ENCODE data around the gene IQCE.

The IQCE gene

DNA sequence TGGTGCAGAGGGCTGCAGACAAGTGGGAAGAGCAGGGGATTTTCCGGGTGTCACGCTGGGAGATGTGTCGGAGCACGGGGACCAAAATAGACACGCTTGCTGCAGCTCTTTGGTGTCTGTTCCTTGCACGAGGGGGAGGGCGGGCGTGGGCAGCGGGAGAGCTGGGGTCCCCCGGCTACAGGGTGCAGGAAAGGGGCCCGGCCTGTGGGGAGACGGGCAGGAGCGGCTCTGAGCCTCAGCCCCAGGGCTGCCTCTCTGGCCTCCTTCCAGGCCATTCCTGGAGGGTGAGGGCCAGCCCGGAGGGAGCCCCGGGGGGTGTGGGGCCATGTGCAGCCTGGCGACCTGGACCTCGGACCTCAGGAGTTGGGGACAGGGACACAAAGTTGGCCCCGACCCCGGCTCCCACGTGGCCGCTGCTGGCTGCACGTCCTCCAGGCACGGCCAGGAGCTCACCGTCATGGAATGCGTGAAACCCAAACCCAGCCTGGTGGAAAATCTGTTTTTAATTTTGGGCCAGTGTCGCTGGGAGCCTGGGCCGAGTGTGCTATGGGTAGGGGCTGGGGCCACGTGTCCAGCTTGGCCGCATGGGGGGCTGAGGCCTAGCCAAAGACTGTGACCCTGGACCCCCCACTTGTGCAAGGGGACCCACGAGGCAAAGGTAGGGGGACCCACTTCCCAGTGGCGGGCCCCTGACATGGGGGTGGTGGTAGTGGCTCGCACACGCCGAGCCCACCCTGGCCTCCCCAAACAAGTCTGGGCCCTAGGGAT lies 79.6 kb downstream of the IQCE start:
- TF ChIP-seq GLIS3 (CRISPR knock-in tag; IDR thresholded peaks at IDR 0.05) (no peak; the same call in 1 of the 2 replicates), TCF4 (CRISPR knock-in tag; IDR thresholded peaks at IDR 0.05; ENCODE audit: borderline replicate concordance) (peak; percentile 83), RARB (CRISPR knock-in tag; IDR thresholded peaks at IDR 0.05) (no peak), ZFP3 (CRISPR knock-in tag; IDR thresholded peaks at IDR 0.05) (0 out of 2 replicates have a peak, but pooled peaks have one; percentile 13), ZC3H10 (CRISPR knock-in tag; IDR thresholded peaks at IDR 0.05) (no peak), ZNF70 (CRISPR knock-in tag; IDR thresholded peaks at IDR 0.05) (0 out of 2 replicates have a peak, but pooled peaks have one; percentile 12)
- TF ChIP-seq, protein P1, sequence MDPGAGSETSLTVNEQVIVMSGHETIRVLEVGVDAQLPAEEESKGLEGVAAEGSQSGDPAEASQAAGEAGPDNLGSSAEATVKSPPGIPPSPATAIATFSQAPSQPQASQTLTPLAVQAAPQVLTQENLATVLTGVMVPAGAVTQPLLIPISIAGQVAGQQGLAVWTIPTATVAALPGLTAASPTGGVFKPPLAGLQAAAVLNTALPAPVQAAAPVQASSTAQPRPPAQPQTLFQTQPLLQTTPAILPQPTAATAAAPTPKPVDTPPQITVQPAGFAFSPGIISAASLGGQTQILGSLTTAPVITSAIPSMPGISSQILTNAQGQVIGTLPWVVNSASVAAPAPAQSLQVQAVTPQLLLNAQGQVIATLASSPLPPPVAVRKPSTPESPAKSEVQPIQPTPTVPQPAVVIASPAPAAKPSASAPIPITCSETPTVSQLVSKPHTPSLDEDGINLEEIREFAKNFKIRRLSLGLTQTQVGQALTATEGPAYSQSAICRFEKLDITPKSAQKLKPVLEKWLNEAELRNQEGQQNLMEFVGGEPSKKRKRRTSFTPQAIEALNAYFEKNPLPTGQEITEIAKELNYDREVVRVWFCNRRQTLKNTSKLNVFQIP (CRISPR knock-in tag; IDR thresholded peaks at IDR 0.05; ENCODE audit: borderline replicate concordance, low read depth), result no peak
- TF ChIP-seq, protein P2, sequence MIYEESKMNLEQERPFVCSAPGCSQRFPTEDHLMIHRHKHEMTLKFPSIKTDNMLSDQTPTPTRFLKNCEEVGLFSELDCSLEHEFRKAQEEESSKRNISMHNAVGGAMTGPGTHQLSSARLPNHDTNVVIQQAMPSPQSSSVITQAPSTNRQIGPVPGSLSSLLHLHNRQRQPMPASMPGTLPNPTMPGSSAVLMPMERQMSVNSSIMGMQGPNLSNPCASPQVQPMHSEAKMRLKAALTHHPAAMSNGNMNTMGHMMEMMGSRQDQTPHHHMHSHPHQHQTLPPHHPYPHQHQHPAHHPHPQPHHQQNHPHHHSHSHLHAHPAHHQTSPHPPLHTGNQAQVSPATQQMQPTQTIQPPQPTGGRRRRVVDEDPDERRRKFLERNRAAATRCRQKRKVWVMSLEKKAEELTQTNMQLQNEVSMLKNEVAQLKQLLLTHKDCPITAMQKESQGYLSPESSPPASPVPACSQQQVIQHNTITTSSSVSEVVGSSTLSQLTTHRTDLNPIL (CRISPR knock-in tag; IDR thresholded peaks at IDR 0.05; ENCODE audit: low read depth), result no peak
- ATAC-seq, result peak; percentile 66

DNA sequence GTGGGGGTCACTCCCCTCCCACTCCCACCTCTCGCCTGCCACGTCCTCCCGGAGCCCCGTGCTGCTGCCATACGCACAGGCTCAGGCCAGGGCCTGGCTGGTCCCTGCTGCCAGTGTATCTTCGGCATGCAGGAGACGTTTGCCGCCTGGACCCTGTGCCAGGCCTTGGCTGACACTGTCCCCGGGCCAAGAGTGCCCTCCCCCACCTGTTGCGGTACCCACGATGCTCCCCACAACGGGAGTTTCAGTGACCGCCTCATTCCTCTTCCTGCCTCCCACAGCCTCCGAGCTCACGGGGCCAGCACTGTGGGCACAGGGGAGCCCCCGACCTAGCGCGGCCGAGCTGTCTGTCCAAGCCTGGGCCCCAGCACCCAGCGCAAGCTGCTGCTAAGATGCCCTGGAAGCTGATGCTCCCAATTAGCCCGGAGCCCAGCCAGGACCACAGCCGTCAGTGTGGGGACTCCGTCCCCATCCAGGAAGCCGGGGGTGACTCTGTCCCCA lies 80.5 kb downstream of the IQCE start:
- TF ChIP-seq, protein P3, sequence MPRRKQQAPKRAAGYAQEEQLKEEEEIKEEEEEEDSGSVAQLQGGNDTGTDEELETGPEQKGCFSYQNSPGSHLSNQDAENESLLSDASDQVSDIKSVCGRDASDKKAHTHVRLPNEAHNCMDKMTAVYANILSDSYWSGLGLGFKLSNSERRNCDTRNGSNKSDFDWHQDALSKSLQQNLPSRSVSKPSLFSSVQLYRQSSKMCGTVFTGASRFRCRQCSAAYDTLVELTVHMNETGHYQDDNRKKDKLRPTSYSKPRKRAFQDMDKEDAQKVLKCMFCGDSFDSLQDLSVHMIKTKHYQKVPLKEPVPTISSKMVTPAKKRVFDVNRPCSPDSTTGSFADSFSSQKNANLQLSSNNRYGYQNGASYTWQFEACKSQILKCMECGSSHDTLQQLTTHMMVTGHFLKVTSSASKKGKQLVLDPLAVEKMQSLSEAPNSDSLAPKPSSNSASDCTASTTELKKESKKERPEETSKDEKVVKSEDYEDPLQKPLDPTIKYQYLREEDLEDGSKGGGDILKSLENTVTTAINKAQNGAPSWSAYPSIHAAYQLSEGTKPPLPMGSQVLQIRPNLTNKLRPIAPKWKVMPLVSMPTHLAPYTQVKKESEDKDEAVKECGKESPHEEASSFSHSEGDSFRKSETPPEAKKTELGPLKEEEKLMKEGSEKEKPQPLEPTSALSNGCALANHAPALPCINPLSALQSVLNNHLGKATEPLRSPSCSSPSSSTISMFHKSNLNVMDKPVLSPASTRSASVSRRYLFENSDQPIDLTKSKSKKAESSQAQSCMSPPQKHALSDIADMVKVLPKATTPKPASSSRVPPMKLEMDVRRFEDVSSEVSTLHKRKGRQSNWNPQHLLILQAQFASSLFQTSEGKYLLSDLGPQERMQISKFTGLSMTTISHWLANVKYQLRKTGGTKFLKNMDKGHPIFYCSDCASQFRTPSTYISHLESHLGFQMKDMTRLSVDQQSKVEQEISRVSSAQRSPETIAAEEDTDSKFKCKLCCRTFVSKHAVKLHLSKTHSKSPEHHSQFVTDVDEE (CRISPR knock-in tag; IDR thresholded peaks at IDR 0.05), result no peak
- no peak for TF ChIP-seq ISL1 (CRISPR knock-in tag; IDR thresholded peaks at IDR 0.05)
- TF ChIP-seq, protein P2 (CRISPR knock-in tag; IDR thresholded peaks at IDR 0.05; ENCODE audit: low read depth), result no peak
- TF ChIP-seq GLIS3 (CRISPR knock-in tag; IDR thresholded peaks at IDR 0.05), result no peak
- TF ChIP-seq, protein P4, sequence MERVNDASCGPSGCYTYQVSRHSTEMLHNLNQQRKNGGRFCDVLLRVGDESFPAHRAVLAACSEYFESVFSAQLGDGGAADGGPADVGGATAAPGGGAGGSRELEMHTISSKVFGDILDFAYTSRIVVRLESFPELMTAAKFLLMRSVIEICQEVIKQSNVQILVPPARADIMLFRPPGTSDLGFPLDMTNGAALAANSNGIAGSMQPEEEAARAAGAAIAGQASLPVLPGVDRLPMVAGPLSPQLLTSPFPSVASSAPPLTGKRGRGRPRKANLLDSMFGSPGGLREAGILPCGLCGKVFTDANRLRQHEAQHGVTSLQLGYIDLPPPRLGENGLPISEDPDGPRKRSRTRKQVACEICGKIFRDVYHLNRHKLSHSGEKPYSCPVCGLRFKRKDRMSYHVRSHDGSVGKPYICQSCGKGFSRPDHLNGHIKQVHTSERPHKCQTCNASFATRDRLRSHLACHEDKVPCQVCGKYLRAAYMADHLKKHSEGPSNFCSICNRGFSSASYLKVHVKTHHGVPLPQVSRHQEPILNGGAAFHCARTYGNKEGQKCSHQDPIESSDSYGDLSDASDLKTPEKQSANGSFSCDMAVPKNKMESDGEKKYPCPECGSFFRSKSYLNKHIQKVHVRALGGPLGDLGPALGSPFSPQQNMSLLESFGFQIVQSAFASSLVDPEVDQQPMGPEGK (CRISPR knock-in tag; IDR thresholded peaks at IDR 0.05; ENCODE audit: borderline replicate concordance), result no peak
- no peak for TF ChIP-seq TOX (CRISPR knock-in tag; IDR thresholded peaks at IDR 0.05; ENCODE audit: borderline replicate concordance)
- TF ChIP-seq ZC3H10 (CRISPR knock-in tag; IDR thresholded peaks at IDR 0.05), result no peak
- TF ChIP-seq ARNTL (CRISPR knock-in tag; IDR thresholded peaks at IDR 0.05; ENCODE audit: borderline replicate concordance, low read depth), result no peak
- no peak for TF ChIP-seq CSDC2 (CRISPR knock-in tag; IDR thresholded peaks at IDR 0.05)
- TF ChIP-seq ESRRG (CRISPR knock-in tag; IDR thresholded peaks at IDR 0.05), result no peak
- no peak for TF ChIP-seq ZFP30 (CRISPR knock-in tag; IDR thresholded peaks at IDR 0.05)
- no peak for TF ChIP-seq ZFP3 (CRISPR knock-in tag; IDR thresholded peaks at IDR 0.05)
- no peak for TF ChIP-seq ZNF565 (CRISPR knock-in tag; conservative IDR thresholded peaks at IDR 0.05; ENCODE audit: low read depth)
- TF ChIP-seq ZNF8 (CRISPR knock-in tag; IDR thresholded peaks at IDR 0.05), result no peak
- no peak for TF ChIP-seq TCF4 (CRISPR knock-in tag; IDR thresholded peaks at IDR 0.05; ENCODE audit: borderline replicate concordance)
- TF ChIP-seq ZNF70 (CRISPR knock-in tag; IDR thresholded peaks at IDR 0.05), result no peak
- TF ChIP-seq, protein P1 (CRISPR knock-in tag; IDR thresholded peaks at IDR 0.05; ENCODE audit: borderline replicate concordance, low read depth), result no peak
- TF ChIP-seq RARB (CRISPR knock-in tag; IDR thresholded peaks at IDR 0.05), result no peak
- no peak for ATAC-seq
